Fibroblast of skin of right biceps (primary cell): ENCODE data around the gene MYOCOS.

Experiments
- DNase-seq: peaks from one replicate; pipeline ENCODE4 v3.0.0-alpha.2; 2013

MYOCOS gene

GRCh38 chr1:171663854-171664575 lies 42.0 kb downstream of the MYOCOS start:
- peak; percentile 5 for DNase-seq

DNA sequence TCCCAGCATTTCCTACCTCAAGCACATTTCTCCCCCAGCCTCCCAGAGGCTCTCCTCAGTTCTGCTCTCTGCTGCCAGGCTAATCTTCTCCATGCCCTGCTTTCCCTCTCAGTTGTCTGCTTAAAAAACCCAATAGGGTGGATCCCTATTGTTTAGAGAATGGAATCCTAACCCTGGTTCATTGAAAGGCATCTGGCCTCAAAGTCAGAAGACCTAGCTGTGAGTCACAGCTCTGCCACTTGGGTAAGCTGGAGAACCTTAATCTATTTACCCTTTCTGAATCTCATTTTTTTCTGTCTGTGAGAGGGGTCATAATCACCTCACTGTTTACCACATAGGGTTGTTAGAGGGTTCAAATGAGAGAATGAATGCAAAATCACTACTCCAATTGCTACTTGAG lies 42.9 kb downstream of the MYOCOS start:
- DNase-seq: no peak

- no peak for DNase-seq
Measured at GRCh38 chr1:171666114-171666769, 44.2 kb downstream of the MYOCOS start.

- no peak for DNase-seq
Measured at GRCh38 chr1:171668372-171668771, 46.3 kb downstream of the MYOCOS start.

- DNase-seq: no peak
Measured at GRCh38 chr1:171670739-171671138, 48.7 kb downstream of the MYOCOS start.

GRCh38 chr1:171674431-171675405 lies 52.7 kb downstream of the MYOCOS start:
- DNase-seq: no peak
